IMR-90 (cell line): ENCODE data around the gene EID3. TPM values are rescaled to one million over a fixed set of nuclear protein-coding genes. Genes with fewer than 3 reads are reported as not detected.

ENCODE experiments used
- ATAC-seq: fragments of 200-7000 bp; cut with Tn5 transposase; 2 replicates; pipeline ENCODE4 v1.9.1; 2020; ENCODE audit warnings: low read depth, mild to moderate bottlenecking, moderate library complexity
- BruUV-seq: library from RNA; stranded (reverse); fragments of 400-500 nt; replicated peaks from 2 replicates; lab custom pipeline; 2021; lab: Mats Ljungman, UMichigan
- CTCF ChIA-PET: fragments of 300-600 bp; formaldehyde crosslinking; extraction: SDS; loops from one replicate; lab custom pipeline; 2021; ENCODE audit warnings: antibody characterized with exemption; lab: Yijun Ruan, JAX
- POLR2A ChIA-PET: fragments of 300-600 bp; sonication (Branson Sonifier 250); formaldehyde crosslinking; loops from one replicate; lab custom pipeline; 2022; ENCODE audit warnings: antibody characterized with exemption; ENCODE audit not compliant: unreplicated experiment; lab: Charles Lee
- DNase-seq: peaks from one replicate; pipeline ENCODE4 v3.0.0; 2013
- H2AFZ ChIP-seq: replicated peaks from 2 replicates; pipeline ENCODE3; 2013; ENCODE audit warnings: low read length, mild to moderate bottlenecking; ENCODE audit not compliant: poor library complexity
- H2AK5ac ChIP-seq: 2 replicates; pipeline ENCODE4 v1.6.1; 2013; ENCODE audit warnings: low read depth, low read length, inconsistent platforms
- H2AK9ac ChIP-seq: replicated peaks from 2 replicates; pipeline ENCODE3; 2013; ENCODE audit warnings: mild to moderate bottlenecking, low read depth, low read length, moderate library complexity; ENCODE audit not compliant: poor library complexity
- H2BK120ac ChIP-seq: 2 replicates; pipeline ENCODE4 v1.6.1; 2013; ENCODE audit warnings: low read depth, low read length, inconsistent platforms
- H2BK15ac ChIP-seq: 3 replicates; pipeline ENCODE4 v1.6.1; 2013; ENCODE audit warnings: low read depth, low read length, inconsistent platforms
- H2BK20ac ChIP-seq: 2 replicates; pipeline ENCODE4 v1.6.1; 2013; ENCODE audit warnings: low read depth, mild to moderate bottlenecking, inconsistent platforms, low read length, moderate library complexity
- H2BK5ac ChIP-seq: 2 replicates; pipeline ENCODE4 v1.6.1; 2013; ENCODE audit warnings: mild to moderate bottlenecking, low read depth, low read length, inconsistent platforms; ENCODE audit not compliant: poor library complexity, severe bottlenecking
- H3K14ac ChIP-seq: replicated peaks from 2 replicates; pipeline ENCODE4 v1.6.1; 2013; ENCODE audit warnings: low read depth, low read length, inconsistent platforms
- H3K18ac ChIP-seq: 2 replicates; pipeline ENCODE4 v1.6.1; 2013; ENCODE audit warnings: low read depth, low read length, control low read depth
- H3K23ac ChIP-seq: 2 replicates; pipeline ENCODE4 v1.6.1; 2013; ENCODE audit warnings: low read depth, low read length, inconsistent platforms
- H3K27ac ChIP-seq: 2 replicates; pipeline ENCODE4 v1.5.1; 2013; ENCODE audit warnings: mild to moderate bottlenecking, control low read depth, low read length; ENCODE audit not compliant: insufficient read depth
- H3K27me3 ChIP-seq: 2 replicates; pipeline ENCODE4 v1.6.1; 2013; ENCODE audit warnings: low read length; ENCODE audit not compliant: control insufficient read depth, insufficient read depth
- H3K36me3 ChIP-seq: 2 replicates; pipeline ENCODE4 v1.6.1; 2013; ENCODE audit warnings: low read length, mixed read lengths; ENCODE audit not compliant: control insufficient read depth, insufficient read depth
- H3K4ac ChIP-seq: 2 replicates; pipeline ENCODE4 v1.6.1; 2013; ENCODE audit warnings: low read depth, low read length, inconsistent platforms
- H3K4me1 ChIP-seq: 2 replicates; pipeline ENCODE4 v1.6.1; 2013; ENCODE audit warnings: low read length, mixed read lengths; ENCODE audit not compliant: control insufficient read depth, insufficient read depth
- H3K4me2 ChIP-seq: 2 replicates; pipeline ENCODE4 v1.6.1; 2013; ENCODE audit warnings: low read depth, mild to moderate bottlenecking, control low read depth, low read length, moderate library complexity
- H3K4me3 ChIP-seq: 2 replicates; pipeline ENCODE4 v1.5.1; 2013; ENCODE audit warnings: low read depth, mild to moderate bottlenecking, control low read depth, low read length, moderate library complexity; ENCODE audit not compliant: insufficient read depth
- H3K56ac ChIP-seq: 2 replicates; pipeline ENCODE4 v1.6.1; 2013; ENCODE audit warnings: low read length, inconsistent platforms; ENCODE audit not compliant: insufficient read depth; ENCODE audit errors: extremely low read depth
- H3K79me1 ChIP-seq, 2 experiments: 2 replicates each; pipeline ENCODE4 v1.6.1; 2013; ENCODE audit warnings: low read length in 2 of 2, inconsistent platforms in 1 of 2, low read depth in 1 of 2
- H3K9ac ChIP-seq: 2 replicates; pipeline ENCODE4 v1.6.1; 2013; ENCODE audit warnings: low read depth, low read length, control low read depth
- H3K9me1 ChIP-seq: 2 replicates; pipeline ENCODE4 v1.6.1; 2013; ENCODE audit warnings: low read length, inconsistent platforms; ENCODE audit not compliant: insufficient read depth
- H3K9me3 ChIP-seq: 2 replicates; pipeline ENCODE4 v1.6.1; 2013; ENCODE audit warnings: low read length; ENCODE audit not compliant: control insufficient read depth, insufficient read depth
- H4K20me1 ChIP-seq: 2 replicates; pipeline ENCODE4 v1.6.1; 2013; ENCODE audit warnings: low read length, inconsistent platforms; ENCODE audit not compliant: insufficient read depth
- H4K5ac ChIP-seq: 2 replicates; pipeline ENCODE4 v1.6.1; 2013; ENCODE audit warnings: mild to moderate bottlenecking, low read depth, low read length, control low read depth
- H4K8ac ChIP-seq, 2 experiments: 2 replicates each; pipeline ENCODE4 v1.6.1; 2013; ENCODE audit warnings: low read depth in 2 of 2, low read length in 2 of 2, control low read depth in 1 of 2, inconsistent platforms in 1 of 2
- H4K91ac ChIP-seq: 2 replicates; pipeline ENCODE4 v1.6.1; 2013; ENCODE audit warnings: low read depth, low read length, inconsistent platforms; ENCODE audit not compliant: insufficient read depth
- BHLHE40 ChIP-seq: fragments of 150-350 bp; IDR thresholded peaks from 2 replicates; pipeline ENCODE4 v1.6.1; 2016; ENCODE audit warnings: mild to moderate bottlenecking, low read depth, low read length
- CEBPB ChIP-seq: IDR thresholded peaks from 2 replicates; pipeline ENCODE4 v1.6.1; 2012; ENCODE audit warnings: low read depth, low read length, improper control_type of control experiment
- CHD1 ChIP-seq: IDR thresholded peaks from 2 replicates; pipeline ENCODE4 v1.6.1; 2012; ENCODE audit warnings: low read depth, low read length, improper control_type of control experiment
- ELK1 ChIP-seq: fragments of 150-350 bp; IDR thresholded peaks from 2 replicates; pipeline ENCODE4 v1.6.1; 2016; ENCODE audit warnings: low read depth, mild to moderate bottlenecking, low read length, moderate library complexity, borderline replicate concordance
- FOS ChIP-seq: fragments of 150-350 bp; IDR thresholded peaks from 2 replicates; pipeline ENCODE4 v1.6.1; 2016; ENCODE audit warnings: low read depth, low read length
- MAFK ChIP-seq: IDR thresholded peaks from 2 replicates; pipeline ENCODE4 v1.6.1; 2012; ENCODE audit warnings: low read depth, low read length, improper control_type of control experiment
- MAZ ChIP-seq: IDR thresholded peaks from 2 replicates; pipeline ENCODE4 v1.6.1; 2012; ENCODE audit warnings: low read depth, mild to moderate bottlenecking, low read length, improper control_type of control experiment, moderate library complexity, borderline replicate concordance
- MXI1 ChIP-seq: IDR thresholded peaks from 2 replicates; pipeline ENCODE4 v1.6.1; 2012; ENCODE audit warnings: low read depth, mild to moderate bottlenecking, low read length, moderate library complexity, borderline replicate concordance
- NFE2L2 ChIP-seq: fragments of 150-350 bp; IDR thresholded peaks from 2 replicates; pipeline ENCODE4 v1.6.1; 2016; ENCODE audit warnings: low read depth, mild to moderate bottlenecking, low read length
- POLR2A ChIP-seq: IDR thresholded peaks from 2 replicates; pipeline ENCODE4 v1.6.1; 2012; ENCODE audit warnings: mild to moderate bottlenecking, low read depth, low read length
- RAD21 ChIP-seq: IDR thresholded peaks from 2 replicates; pipeline ENCODE4 v1.6.1; 2012; ENCODE audit warnings: low read length, improper control_type of control experiment
- RCOR1 ChIP-seq: IDR thresholded peaks from 2 replicates; pipeline ENCODE4 v1.6.1; 2012; ENCODE audit warnings: mild to moderate bottlenecking, low read length, improper control_type of control experiment; ENCODE audit not compliant: insufficient replicate concordance
- RFX5 ChIP-seq: IDR thresholded peaks from 2 replicates; pipeline ENCODE4 v1.8.0; 2012; ENCODE audit warnings: low read depth, mild to moderate bottlenecking, low read length, moderate library complexity
- SMC3 ChIP-seq: fragments of 150-350 bp; IDR thresholded peaks from 2 replicates; pipeline ENCODE4 v1.6.1; 2016; ENCODE audit warnings: low read depth, mild to moderate bottlenecking, antibody characterized with exemption, low read length, moderate library complexity
- USF2 ChIP-seq: fragments of 150-350 bp; IDR thresholded peaks from 2 replicates; pipeline ENCODE4 v1.6.1; 2017; ENCODE audit warnings: mild to moderate bottlenecking, antibody characterized with exemption, low read length, low read depth
- dilution Hi-C: fragments of 300-500 bp; cut with HindIII; formaldehyde crosslinking; loops from one replicate; pipeline ENCODE4 v1.14.3; 2018; ENCODE audit warnings: low sequenced_read_pairs; ENCODE audit not compliant: unreplicated experiment
- in situ Hi-C: fragments of 300-500 bp; cut with MboI; formaldehyde crosslinking; loops from 3 replicates; pipeline ENCODE4 v1.14.3; 2019; ENCODE audit warnings: low sequenced_read_pairs, inconsistent platforms, mixed read lengths
- intact Hi-C: fragments of 100-400 bp; cut with micrococcal nuclease; formaldehyde crosslinking; loops from 2 replicates; pipeline ENCODE4 v1.10.0; 2022
- polyA plus RNA-seq, 3 experiments: library from polyadenylated mRNA; depleted of rRNA; stranded (reverse); fragments of >200 nt; gene quantifications; 2 replicates each; pipeline ENCODE4 v1.2.3, GENCODE V29; 2012; ENCODE audit warnings: low replicate concordance in 1 of 3
- total RNA-seq: library from RNA; depleted of rRNA; stranded (reverse); fragments of >200 nt; gene quantifications from 2 replicates; pipeline ENCODE4 v1.2.3, GENCODE V29; 2012
- TF ChIP-seq, protein P1 (sequence below): conservative IDR thresholded peaks from 2 replicates; pipeline ENCODE4 v1.5.1; 2012; ENCODE audit warnings: mild to moderate bottlenecking, low read depth, low read length, improper control_type of control experiment

The EID3 gene
- total and polyA plus RNA-seq, 2 of the 4 experiments (the other 2 are of a cell fraction) = 2.2 to 4.1 TPM

DNA sequence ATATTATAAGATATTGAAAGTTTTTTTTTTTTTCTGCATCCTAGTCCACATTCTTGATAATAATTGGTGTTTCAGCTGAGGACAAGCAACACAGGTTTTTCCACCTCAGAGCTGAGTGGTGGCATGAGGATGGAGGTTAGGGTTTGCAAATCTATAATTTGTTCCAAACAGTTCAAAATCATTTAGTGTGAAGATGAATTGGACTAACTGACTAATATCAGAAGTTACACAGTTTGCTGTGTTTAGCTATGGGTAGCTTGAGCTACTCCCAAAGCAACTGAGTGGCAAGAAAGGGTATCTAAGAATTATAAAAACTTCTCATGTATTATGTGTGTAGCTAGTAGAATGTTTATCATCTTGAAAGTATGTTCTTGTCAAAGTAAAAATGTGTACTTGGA is 17.1 kb downstream of the EID3 start:
- Histone ChIP-seq H3K27me3 (no peaks in the 10 kb centered on the region), H2BK15ac (no peak overlapping the region), H4K5ac (no peak overlapping the region), H3K9me3 (no peaks in the 10 kb centered on the region), H2AFZ (no peak overlapping the region), H4K91ac (no peak overlapping the region), H3K23ac (0 out of 2 replicates have a peak overlapping the region, but pooled peaks have one; percentile 2), H3K4me1 (peaks cover 5% of the 10 kb centered on the region), H3K4me2 (no peak overlapping the region), H3K79me1 (peaks cover 28 to 56% of the 10 kb centered on the region in 2 experiments), H3K18ac (no peak overlapping the region), H2AK9ac (no peak overlapping the region), H2AK5ac (no peak overlapping the region), H3K4me3 (no peak overlapping the region), H2BK5ac (no peak overlapping the region), H2BK120ac (no peak overlapping the region), H3K9me1 (peaks cover 6% of the 10 kb centered on the region; the same call in 1 of the 2 replicates), H3K56ac (no peak overlapping the region), H2BK20ac (no peak overlapping the region), H3K27ac (no peak overlapping the region), H4K8ac (no peak overlapping the region), H3K14ac (no peak overlapping the region; the same call in 1 of the 2 replicates), H4K20me1 (peaks cover 72% of the 10 kb centered on the region), H3K4ac (no peak overlapping the region), H3K36me3 (peaks cover 57% of the 10 kb centered on the region), H3K9ac (no peak overlapping the region)
- no peak for TF ChIP-seq FOS
- no peak for TF ChIP-seq NFE2L2
- no peak for TF ChIP-seq MAZ
- no peak for TF ChIP-seq CHD1
- TF ChIP-seq RAD21 = no peak
- TF ChIP-seq POLR2A = no peak
- no peak for TF ChIP-seq CEBPB
- TF ChIP-seq ELK1 = no peak
- no peak for TF ChIP-seq USF2
- TF ChIP-seq SMC3 = no peak
- TF ChIP-seq RFX5 = no peak
- TF ChIP-seq, protein P1, sequence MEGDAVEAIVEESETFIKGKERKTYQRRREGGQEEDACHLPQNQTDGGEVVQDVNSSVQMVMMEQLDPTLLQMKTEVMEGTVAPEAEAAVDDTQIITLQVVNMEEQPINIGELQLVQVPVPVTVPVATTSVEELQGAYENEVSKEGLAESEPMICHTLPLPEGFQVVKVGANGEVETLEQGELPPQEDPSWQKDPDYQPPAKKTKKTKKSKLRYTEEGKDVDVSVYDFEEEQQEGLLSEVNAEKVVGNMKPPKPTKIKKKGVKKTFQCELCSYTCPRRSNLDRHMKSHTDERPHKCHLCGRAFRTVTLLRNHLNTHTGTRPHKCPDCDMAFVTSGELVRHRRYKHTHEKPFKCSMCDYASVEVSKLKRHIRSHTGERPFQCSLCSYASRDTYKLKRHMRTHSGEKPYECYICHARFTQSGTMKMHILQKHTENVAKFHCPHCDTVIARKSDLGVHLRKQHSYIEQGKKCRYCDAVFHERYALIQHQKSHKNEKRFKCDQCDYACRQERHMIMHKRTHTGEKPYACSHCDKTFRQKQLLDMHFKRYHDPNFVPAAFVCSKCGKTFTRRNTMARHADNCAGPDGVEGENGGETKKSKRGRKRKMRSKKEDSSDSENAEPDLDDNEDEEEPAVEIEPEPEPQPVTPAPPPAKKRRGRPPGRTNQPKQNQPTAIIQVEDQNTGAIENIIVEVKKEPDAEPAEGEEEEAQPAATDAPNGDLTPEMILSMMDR = no peak
- no peak for TF ChIP-seq MXI1
- no peak for TF ChIP-seq BHLHE40
- no peak for TF ChIP-seq MAFK
- no peak for TF ChIP-seq RCOR1
- CTCF ChIA-PET = no interaction called here
- ATAC-seq (no peak), DNase-seq (no peak)
- in situ Hi-C loops (no loop called here), intact Hi-C loops (loop anchor here (10.0 kb wide), 1 partner anchor 376 kb away; no protein-coding TSS in a partner anchor), dilution Hi-C loops (no loop called here)
- BruUV-seq = no TSS peak
- POLR2A ChIA-PET = no interaction called here
